T-helper 2 cell (primary cell): ENCODE results near the gene JAKMIP1.
"Not testable (repeated sequence)": the region's sequence is repeated elsewhere in the genome, so short reads cannot be mapped to it uniquely, and the experiment has no call there.

Experiments
- DNase-seq, 5 experiments: peaks; one replicate each; pipeline versions ENCODE4 v3.0.0 to v3.0.0-alpha.2; 2012 to 2022

The JAKMIP1 gene

GRCh38 chr4:6008766-6009385 is 191.5 kb downstream of the JAKMIP1 start:
- no peak for DNase-seq

GRCh38 chr4:6008092-6008551 is 192.2 kb downstream of the JAKMIP1 start:
- DNase-seq: peak in 1 of 5 experiments; percentile 30

- DNase-seq: no peak
Observed at GRCh38 chr4:6005175-6005574, 195.2 kb downstream of the JAKMIP1 start.

- DNase-seq: not testable (repeated sequence)
Observed at GRCh38 chr4:6003485-6003884, 196.9 kb downstream of the JAKMIP1 start.

- DNase-seq: no peak
Observed at GRCh38 chr4:6002926-6003325, 197.4 kb downstream of the JAKMIP1 start.

GRCh38 chr4:6002492-6002833 is 197.9 kb downstream of the JAKMIP1 start:
- no peak for DNase-seq

- DNase-seq: no peak
Observed at GRCh38 chr4:6001680-6002491, 198.5 kb downstream of the JAKMIP1 start.

- no peak for DNase-seq
Observed at GRCh38 chr4:5999830-6000365, 200.5 kb downstream of the JAKMIP1 start.

GRCh38 chr4:5999356-5999755 is 201.0 kb downstream of the JAKMIP1 start:
- no peak for DNase-seq

GRCh38 chr4:5998333-5998936 is 201.9 kb downstream of the JAKMIP1 start:
- peak in 4 of 5 experiments; percentile 6 to 59 (median 20) for DNase-seq

- DNase-seq: no peak
Observed at GRCh38 chr4:5996641-5997040, 203.7 kb downstream of the JAKMIP1 start.

- peak in 1 of 5 experiments; percentile 35 for DNase-seq
Observed at GRCh38 chr4:5995901-5996623, 204.3 kb downstream of the JAKMIP1 start.

- DNase-seq: no peak
Observed at GRCh38 chr4:5993876-5994811, 206.2 kb downstream of the JAKMIP1 start.

GRCh38 chr4:5993346-5993745 is 207.0 kb downstream of the JAKMIP1 start:
- not testable (repeated sequence) for DNase-seq

- no peak for DNase-seq
Observed at GRCh38 chr4:5992828-5993321, 207.5 kb downstream of the JAKMIP1 start.

GRCh38 chr4:5992171-5992827 is 208.1 kb downstream of the JAKMIP1 start:
- DNase-seq: no peak

GRCh38 chr4:5991405-5991804 is 208.9 kb downstream of the JAKMIP1 start:
- no peak for DNase-seq

- DNase-seq: no peak
Observed at GRCh38 chr4:5990446-5991160, 209.7 kb downstream of the JAKMIP1 start.

GRCh38 chr4:5989236-5990225 is 210.8 kb downstream of the JAKMIP1 start:
- no peak for DNase-seq
